ENCODE results near the gene CRYL1. TPM values are rescaled to one million over a fixed set of nuclear protein-coding genes. Genes with fewer than 3 reads are reported as not detected.

Gene CRYL1
- polyA plus RNA-seq, 1 donor from 2014 or later = 10.6 TPM

DNA sequence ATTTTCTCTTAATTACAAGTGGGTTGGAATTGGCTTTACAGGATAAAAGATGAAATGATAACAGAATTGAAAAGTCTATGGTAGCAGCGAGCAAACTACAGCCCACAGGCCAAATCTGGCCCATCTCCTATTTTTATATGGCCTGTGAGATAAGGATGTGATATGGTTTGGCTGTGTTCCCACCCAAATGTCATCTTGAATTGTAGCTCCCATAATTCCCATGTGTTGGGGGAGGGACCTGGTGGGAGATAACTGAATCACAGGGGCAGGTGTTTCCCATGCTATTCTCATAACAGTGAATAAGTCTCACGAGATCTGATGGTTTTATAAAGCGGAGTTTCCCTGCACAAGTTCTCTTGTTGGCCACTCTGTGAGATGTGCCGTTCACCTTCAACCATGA lies 19.0 kb downstream of the CRYL1 start:
- H3K27ac ChIP-seq (ENCODE audit: low read length) = no peak overlapping the region
- H3K9me3 ChIP-seq (ENCODE audit: low read length) = no peaks in the 10 kb centered on the region
- H3K27me3 ChIP-seq (ENCODE audit: insufficient read depth, low read depth, low read length) = no peaks in the 10 kb centered on the region
- no peaks in the 10 kb centered on the region for H4K20me1 ChIP-seq (ENCODE audit: insufficient read depth)
- H3K79me2 ChIP-seq (replicated peaks; ENCODE audit: insufficient read depth, low read length) = no peaks in the 10 kb centered on the region
- no peaks in the 10 kb centered on the region for H3F3A ChIP-seq (ENCODE audit: insufficient read depth, low read length, poor library complexity, severe bottlenecking)
- H3K4me2 ChIP-seq (ENCODE audit: low read length) = no peak overlapping the region
- no peak overlapping the region for H3K4me3 ChIP-seq (ENCODE audit: low read length)
- no peak overlapping the region for H2AFZ ChIP-seq (ENCODE audit: low read depth, low read length)
- H3K9ac ChIP-seq (ENCODE audit: low read length) = no peak overlapping the region
- no peaks in the 10 kb centered on the region for H3K9me2 ChIP-seq (ENCODE audit: insufficient read depth, low read length)
- H3K36me3 ChIP-seq (ENCODE audit: insufficient read depth, low read length) = no peaks in the 10 kb centered on the region
- TF ChIP-seq CTCF (IDR thresholded peaks at IDR 0.05; ENCODE audit: poor library complexity, severe bottlenecking) (no peak), MXI1 (conservative IDR thresholded peaks at IDR 0.05; ENCODE audit: poor library complexity, severe bottlenecking) (no peak), SMC3 (conservative IDR thresholded peaks at IDR 0.05; ENCODE audit: poor library complexity) (no peak), EZH2 (IDR thresholded peaks at IDR 0.05; ENCODE audit: borderline replicate concordance, insufficient read depth, low read length, poor library complexity, severe bottlenecking) (no peak), POLR2AphosphoS5 (IDR thresholded peaks at IDR 0.05) (no peak), RAD21 (conservative IDR thresholded peaks at IDR 0.05) (no peak), EP300 (conservative IDR thresholded peaks at IDR 0.05; ENCODE audit: poor library complexity, severe bottlenecking) (no peak), TAF1 (IDR thresholded peaks at IDR 0.05; ENCODE audit: low read depth) (no peak)
- TF ChIP-seq, protein P1, sequence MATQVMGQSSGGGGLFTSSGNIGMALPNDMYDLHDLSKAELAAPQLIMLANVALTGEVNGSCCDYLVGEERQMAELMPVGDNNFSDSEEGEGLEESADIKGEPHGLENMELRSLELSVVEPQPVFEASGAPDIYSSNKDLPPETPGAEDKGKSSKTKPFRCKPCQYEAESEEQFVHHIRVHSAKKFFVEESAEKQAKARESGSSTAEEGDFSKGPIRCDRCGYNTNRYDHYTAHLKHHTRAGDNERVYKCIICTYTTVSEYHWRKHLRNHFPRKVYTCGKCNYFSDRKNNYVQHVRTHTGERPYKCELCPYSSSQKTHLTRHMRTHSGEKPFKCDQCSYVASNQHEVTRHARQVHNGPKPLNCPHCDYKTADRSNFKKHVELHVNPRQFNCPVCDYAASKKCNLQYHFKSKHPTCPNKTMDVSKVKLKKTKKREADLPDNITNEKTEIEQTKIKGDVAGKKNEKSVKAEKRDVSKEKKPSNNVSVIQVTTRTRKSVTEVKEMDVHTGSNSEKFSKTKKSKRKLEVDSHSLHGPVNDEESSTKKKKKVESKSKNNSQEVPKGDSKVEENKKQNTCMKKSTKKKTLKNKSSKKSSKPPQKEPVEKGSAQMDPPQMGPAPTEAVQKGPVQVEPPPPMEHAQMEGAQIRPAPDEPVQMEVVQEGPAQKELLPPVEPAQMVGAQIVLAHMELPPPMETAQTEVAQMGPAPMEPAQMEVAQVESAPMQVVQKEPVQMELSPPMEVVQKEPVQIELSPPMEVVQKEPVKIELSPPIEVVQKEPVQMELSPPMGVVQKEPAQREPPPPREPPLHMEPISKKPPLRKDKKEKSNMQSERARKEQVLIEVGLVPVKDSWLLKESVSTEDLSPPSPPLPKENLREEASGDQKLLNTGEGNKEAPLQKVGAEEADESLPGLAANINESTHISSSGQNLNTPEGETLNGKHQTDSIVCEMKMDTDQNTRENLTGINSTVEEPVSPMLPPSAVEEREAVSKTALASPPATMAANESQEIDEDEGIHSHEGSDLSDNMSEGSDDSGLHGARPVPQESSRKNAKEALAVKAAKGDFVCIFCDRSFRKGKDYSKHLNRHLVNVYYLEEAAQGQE (IDR thresholded peaks at IDR 0.05; ENCODE audit: borderline replicate concordance) = no peak

DNA sequence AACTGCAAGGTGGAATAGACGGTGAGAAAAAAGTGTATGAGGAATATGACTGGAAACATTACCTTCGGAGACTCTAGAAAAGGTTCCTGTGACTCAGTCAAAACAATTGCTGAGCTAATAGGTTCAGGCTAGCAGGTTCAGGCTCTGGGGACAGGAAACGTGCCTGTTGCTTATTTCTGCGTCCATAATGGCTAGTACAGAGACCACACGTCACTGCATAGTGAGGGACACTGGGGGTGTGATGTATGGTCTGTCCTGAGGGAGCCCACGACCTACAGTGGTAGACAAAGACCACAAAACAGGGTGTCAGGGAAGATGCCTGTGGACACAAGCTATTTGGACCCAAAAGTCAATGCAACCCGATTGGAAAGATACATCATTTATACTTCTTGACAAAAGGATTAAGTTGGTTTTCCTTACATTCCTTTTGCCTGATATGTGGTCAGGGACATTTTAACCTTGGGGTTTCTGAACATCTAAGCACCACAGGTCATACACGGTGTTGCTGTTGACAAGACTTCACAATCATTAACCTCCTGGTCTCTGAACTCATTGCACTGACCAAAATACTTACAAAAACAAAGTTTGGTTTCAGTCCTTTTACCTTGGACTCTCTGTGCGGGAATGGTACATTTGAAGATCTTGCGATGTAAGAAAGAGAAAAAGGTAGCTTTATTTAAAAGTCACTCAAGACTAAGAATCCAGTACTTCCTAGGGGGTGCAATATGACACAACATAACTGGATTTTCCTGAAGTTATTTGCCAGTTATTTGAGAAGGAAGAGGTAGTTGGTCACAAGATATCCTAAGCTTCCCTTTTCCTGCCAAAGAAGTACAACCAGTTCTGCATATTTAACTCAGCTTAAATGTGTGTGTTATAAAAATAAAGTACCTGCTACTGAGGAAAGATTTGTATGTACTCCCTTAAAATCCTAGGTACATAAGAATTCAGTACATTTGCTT lies 20.0 kb downstream of the CRYL1 start:
- H4K20me1 ChIP-seq (ENCODE audit: insufficient read depth) = no peaks in the 10 kb centered on the region
- H3K9ac ChIP-seq (ENCODE audit: low read length) = no peak overlapping the region
- H3K9me3 ChIP-seq (ENCODE audit: low read length) = no peaks in the 10 kb centered on the region
- no peak overlapping the region for H2AFZ ChIP-seq (ENCODE audit: low read depth, low read length)
- no peaks in the 10 kb centered on the region for H3K9me2 ChIP-seq (ENCODE audit: insufficient read depth, low read length)
- H3F3A ChIP-seq (ENCODE audit: insufficient read depth, low read length, poor library complexity, severe bottlenecking) = no peaks in the 10 kb centered on the region
- no peaks in the 10 kb centered on the region for H3K27me3 ChIP-seq (ENCODE audit: insufficient read depth, low read depth, low read length)
- no peak for TF ChIP-seq MXI1 (conservative IDR thresholded peaks at IDR 0.05; ENCODE audit: poor library complexity, severe bottlenecking)
- no peak for TF ChIP-seq EP300 (conservative IDR thresholded peaks at IDR 0.05; ENCODE audit: poor library complexity, severe bottlenecking)
- TF ChIP-seq, protein P1 (IDR thresholded peaks at IDR 0.05; ENCODE audit: borderline replicate concordance) = no peak
- no peak for TF ChIP-seq POLR2AphosphoS5 (IDR thresholded peaks at IDR 0.05)
- TF ChIP-seq TAF1 (IDR thresholded peaks at IDR 0.05; ENCODE audit: low read depth) = no peak
- TF ChIP-seq RAD21 (conservative IDR thresholded peaks at IDR 0.05) = no peak
- TF ChIP-seq CTCF (IDR thresholded peaks at IDR 0.05; ENCODE audit: poor library complexity, severe bottlenecking) = no peak
- TF ChIP-seq SMC3 (conservative IDR thresholded peaks at IDR 0.05; ENCODE audit: poor library complexity) = no peak
- TF ChIP-seq EZH2 (IDR thresholded peaks at IDR 0.05; ENCODE audit: borderline replicate concordance, insufficient read depth, low read length, poor library complexity, severe bottlenecking) = no peak
- H3K4me2 ChIP-seq (ENCODE audit: low read length) = no peak overlapping the region
- H3K27ac ChIP-seq (ENCODE audit: low read length) = no peak overlapping the region
- H3K36me3 ChIP-seq (ENCODE audit: insufficient read depth, low read length) = no peaks in the 10 kb centered on the region
- no peaks in the 10 kb centered on the region for H3K79me2 ChIP-seq (replicated peaks; ENCODE audit: insufficient read depth, low read length)
- no peak overlapping the region for H3K4me3 ChIP-seq (ENCODE audit: low read length)

Measured in neural cell (in vitro differentiated cells).